BLaER1 (cell line): ENCODE results near the gene SPATA19.

Experiments used
- H3K27ac ChIP-seq: shearing (Covaris generic); formaldehyde crosslinking; 2 replicates; pipeline ENCODE4 v1.8.1; 2022
- H3K27me3 ChIP-seq: shearing (Covaris generic); formaldehyde crosslinking; 2 replicates; pipeline ENCODE4 v1.8.1; 2022
- H3K36me3 ChIP-seq: shearing (Covaris generic); formaldehyde crosslinking; 2 replicates; pipeline ENCODE4 v1.8.1; 2022
- H3K4me1 ChIP-seq: shearing (Covaris generic); formaldehyde crosslinking; 2 replicates; pipeline ENCODE4 v1.8.1; 2022
- H3K4me2 ChIP-seq: shearing (Covaris generic); formaldehyde crosslinking; 2 replicates; pipeline ENCODE4 v1.8.1; 2022
- H3K4me3 ChIP-seq: shearing (Covaris generic); formaldehyde crosslinking; 2 replicates; pipeline ENCODE4 v1.8.1; 2022
- H3K9ac ChIP-seq: shearing (Covaris generic); formaldehyde crosslinking; 2 replicates; pipeline ENCODE4 v1.8.1; 2022
- H3K9me3 ChIP-seq: shearing (Covaris generic); formaldehyde crosslinking; 2 replicates; pipeline ENCODE4 v1.8.1; 2022
- H4K20me1 ChIP-seq: shearing (Covaris generic); formaldehyde crosslinking; 2 replicates; pipeline ENCODE4 v1.8.1; 2022
- Cebpa-rat ChIP-seq: shearing (Covaris generic); IDR thresholded peaks from 2 replicates; pipeline ENCODE4 v1.8.1; 2022

Gene SPATA19

GRCh38 chr11:133790995-133791394, 54.3 kb downstream of the SPATA19 start:
- Histone ChIP-seq H3K4me3 (no peak overlapping the region), H3K4me2 (peak overlapping the region; percentile 67), H4K20me1 (no peaks in the 10 kb centered on the region), H3K27me3 (no peaks in the 10 kb centered on the region), H3K27ac (peak overlapping the region; percentile 32), H3K4me1 (peaks cover 20% of the 10 kb centered on the region), H3K9ac (no peak overlapping the region), H3K9me3 (peaks cover 27% of the 10 kb centered on the region), H3K36me3 (no peaks in the 10 kb centered on the region)
- TF ChIP-seq Cebpa-rat = no peak
